Stimulated activated CD4-positive, alpha-beta T cell treated with anti-CD3 and anti-CD28 coated beads, Interleukin-1b, Interleukin-23, amount 100 ng/mL, for 48 hours (primary cell): Measurements from ENCODE around the gene TCF21.
"Not testable (repeated sequence)": the region's sequence is repeated elsewhere in the genome, so short reads cannot be mapped to it uniquely, and the experiment has no call there.

Source experiments
- DNase-seq: peaks from one replicate; pipeline ENCODE4 v3.0.0-alpha.2; 2020

TCF21 gene

DNA sequence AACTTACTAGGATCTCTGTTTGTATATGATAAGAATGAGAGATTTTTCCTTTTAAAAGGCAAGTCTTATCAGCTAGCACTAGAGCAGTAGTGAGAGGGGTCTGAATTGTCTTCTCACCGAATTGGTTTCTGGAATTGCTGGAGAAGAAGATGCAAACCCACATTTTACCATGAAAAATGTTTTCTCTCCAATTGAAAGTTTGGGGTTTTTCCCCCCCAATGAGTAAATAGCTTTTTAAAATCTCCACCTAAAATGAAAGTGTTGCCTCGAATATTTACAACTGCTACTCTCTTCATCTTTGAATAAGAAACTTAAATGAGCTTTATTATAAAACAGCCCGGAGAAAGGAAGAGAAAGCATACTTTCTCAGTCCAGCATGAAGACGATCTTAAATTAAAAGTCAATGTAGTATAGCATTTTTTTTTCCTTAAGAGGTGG lies 1.8 kb downstream of the TCF21 start:
- DNase-seq: no peak

- no peak for DNase-seq
These were observed 2.4 kb downstream of the TCF21 start for GRCh38 chr6:133891149-133891926.

GRCh38 chr6:133891927-133892812 lies 3.3 kb downstream of the TCF21 start:
- DNase-seq: no peak

- DNase-seq: no peak
These were observed 4.1 kb downstream of the TCF21 start for GRCh38 chr6:133892813-133893691.

GRCh38 chr6:133893946-133894345 lies 5.0 kb downstream of the TCF21 start:
- no peak for DNase-seq

DNA sequence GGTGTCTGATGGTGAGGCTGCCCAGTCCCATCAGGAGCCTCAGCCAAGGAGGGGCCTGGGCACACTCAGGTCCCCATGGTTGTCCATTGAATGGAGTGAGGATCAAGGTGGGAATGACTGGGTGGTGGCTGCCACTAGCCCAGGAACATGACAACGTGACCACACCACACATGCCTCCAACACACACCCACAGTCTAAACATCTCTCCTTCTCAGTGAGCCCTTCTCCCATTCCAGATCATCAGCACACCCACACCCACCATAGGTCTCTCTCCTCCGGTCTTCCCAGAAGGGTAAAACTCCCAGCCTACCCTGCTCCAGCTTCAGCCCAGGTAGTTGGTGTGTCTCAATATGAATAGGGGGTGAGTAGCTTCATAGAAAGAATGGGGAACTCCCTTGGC lies 5.5 kb downstream of the TCF21 start:
- no peak for DNase-seq

- no peak for DNase-seq
These were observed 6.0 kb downstream of the TCF21 start for GRCh38 chr6:133894795-133895358.

- DNase-seq: no peak
These were observed 6.8 kb downstream of the TCF21 start for GRCh38 chr6:133895573-133896343.

GRCh38 chr6:133896344-133896721 lies 7.4 kb downstream of the TCF21 start:
- no peak for DNase-seq

DNA sequence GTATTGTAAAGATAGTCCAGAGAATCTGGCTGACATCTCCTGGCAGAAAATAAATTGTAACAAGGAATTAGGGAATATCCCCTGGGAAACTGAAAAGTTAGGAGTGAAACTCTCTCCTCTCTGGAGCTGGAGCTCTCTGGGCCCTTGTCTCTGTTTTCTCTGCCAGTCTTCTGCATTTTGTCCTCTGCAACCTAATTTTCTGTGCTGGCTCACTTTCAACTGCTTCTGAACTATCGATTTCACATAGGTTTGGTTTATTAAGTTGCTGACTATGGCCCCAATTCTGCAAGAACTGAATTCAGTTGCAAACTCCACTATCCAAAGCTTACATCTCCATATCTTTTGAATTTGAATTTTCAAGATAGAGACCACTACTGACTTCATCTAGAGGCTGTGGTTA lies 9.3 kb downstream of the TCF21 start:
- DNase-seq: no peak

DNA sequence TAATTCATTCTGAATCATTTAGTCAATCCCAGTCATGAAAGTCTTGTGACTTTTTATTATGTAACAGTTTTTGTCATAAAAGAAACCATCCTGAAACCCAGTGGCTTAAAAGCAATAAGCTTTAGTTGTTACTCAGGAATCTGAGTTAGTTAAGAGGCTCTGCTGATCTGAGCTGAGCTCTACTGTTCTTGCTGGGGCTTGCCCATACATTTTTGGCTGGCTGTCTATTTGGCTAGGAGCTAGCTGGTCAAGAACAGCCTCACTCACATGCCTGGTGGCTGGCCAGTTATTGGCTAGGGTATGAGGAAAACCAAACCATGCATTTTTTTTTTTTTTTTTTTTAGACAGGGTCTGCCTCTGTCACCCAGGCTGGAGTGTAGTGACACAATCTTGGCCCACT lies 10.6 kb downstream of the TCF21 start:
- no peak for DNase-seq

- no peak for DNase-seq
These were observed 14.9 kb downstream of the TCF21 start for GRCh38 chr6:133903855-133904254.

- no peak for DNase-seq
These were observed 17.1 kb downstream of the TCF21 start for GRCh38 chr6:133906050-133906449.

DNA sequence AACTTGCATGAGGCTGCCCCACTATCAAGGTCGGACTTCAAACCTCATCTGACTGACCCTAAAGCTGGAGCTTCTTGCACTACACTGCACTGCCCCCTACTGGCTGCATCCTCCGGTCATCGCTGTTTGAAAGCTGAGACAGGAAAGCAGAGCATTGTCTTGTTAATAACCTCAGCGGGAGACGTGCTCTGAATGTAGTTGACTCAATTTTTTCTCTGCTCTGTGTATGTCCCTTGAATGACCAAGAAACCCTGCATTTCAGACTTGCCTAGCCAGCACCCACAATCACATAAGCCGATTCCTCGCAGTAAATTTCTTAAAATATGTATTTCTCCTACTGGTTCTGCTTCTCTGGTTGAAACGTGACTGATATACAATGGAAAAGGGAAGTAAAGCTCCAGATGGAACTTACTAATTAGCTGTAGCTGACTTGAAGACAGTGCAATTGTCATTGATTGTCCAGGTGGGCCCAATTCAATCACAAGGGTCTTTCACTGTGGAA lies 27.8 kb downstream of the TCF21 start:
- DNase-seq: peak; percentile 78

GRCh38 chr6:133917781-133918180 lies 28.9 kb downstream of the TCF21 start:
- no peak for DNase-seq

DNA sequence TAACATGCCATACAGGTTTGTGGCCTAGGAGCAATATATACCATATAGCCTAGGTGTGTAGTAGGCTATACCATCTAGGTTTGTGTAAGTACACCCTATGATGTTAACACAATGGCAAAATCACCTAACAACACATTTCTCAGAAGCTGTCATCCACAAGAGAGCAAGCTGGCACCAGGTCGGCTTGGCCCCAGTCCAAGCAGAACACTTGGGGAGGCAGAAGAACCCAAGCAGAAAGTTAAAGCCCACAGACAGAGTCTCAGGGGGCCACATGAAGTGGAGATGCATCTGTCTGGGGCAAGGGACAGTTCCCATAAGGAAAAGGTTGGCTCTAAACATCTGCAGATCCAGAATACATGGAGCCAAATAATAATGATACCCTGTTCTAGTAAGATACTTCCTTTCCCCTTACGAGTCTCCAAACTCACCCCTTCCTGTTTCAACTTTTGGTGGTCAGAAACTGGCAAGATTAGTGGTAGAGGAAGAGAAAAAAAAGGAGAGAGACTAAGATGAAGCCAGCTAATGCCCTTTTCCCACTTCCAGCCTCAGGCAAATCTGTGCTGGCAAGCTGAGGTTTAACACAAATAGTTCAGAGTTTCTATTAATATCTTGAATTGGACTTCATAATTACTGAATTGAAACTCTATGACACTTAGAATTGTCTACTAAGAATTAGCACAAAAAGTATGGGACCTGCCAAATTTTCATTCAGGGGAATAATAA lies 29.5 kb downstream of the TCF21 start:
- DNase-seq: no peak

GRCh38 chr6:133919362-133919761 lies 30.4 kb downstream of the TCF21 start:
- no peak for DNase-seq

- DNase-seq: peak; percentile 77
These were observed 32.4 kb downstream of the TCF21 start for GRCh38 chr6:133921249-133921859.

GRCh38 chr6:133923938-133924593 lies 35.2 kb downstream of the TCF21 start:
- DNase-seq: peak; percentile 25

DNA sequence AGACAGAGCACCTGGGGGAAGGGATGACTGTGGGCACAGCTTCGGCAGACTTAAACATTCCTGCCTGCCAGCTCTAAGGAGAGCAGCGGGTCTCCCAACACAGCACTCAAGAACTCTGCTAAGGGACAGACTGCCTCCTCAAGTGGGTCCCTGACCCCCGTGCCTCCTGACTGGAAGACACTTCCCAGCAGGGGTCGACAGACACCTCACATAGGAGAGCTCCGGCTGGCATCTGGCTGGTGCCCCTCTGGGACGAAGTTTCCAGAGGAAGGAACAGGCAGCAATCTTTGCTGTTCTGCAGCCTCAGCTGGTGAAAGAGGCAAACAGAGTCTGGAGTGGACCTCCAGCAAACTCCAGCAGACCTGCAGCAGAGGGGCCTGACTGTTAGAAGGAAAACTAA lies 42.3 kb downstream of the TCF21 start:
- not testable (repeated sequence) for DNase-seq
